Activated B cell treated with CpG ODN at 0.5 μM for 24 hours (primary cell): ENCODE data around the gene PCBP2. TPM values are rescaled to one million over a fixed set of nuclear protein-coding genes. Genes with fewer than 3 reads are reported as not detected.

Experiments used
- ATAC-seq: fragments of 200-7000 bp; cut with Tn5 transposase; one replicate; pipeline ENCODE4 v1.10.0; 2021; ENCODE audit warnings: low read depth, mild to moderate bottlenecking, moderate library complexity
- CTCF ChIA-PET: fragments of 350-600 bp; sonication (Branson Sonifier 250); formaldehyde crosslinking; loops from one replicate; lab custom pipeline; 2021; ENCODE audit warnings: antibody characterized with exemption; lab: Charles Lee
- POLR2A ChIA-PET: fragments of 350-600 bp; sonication (Branson Sonifier 250); formaldehyde crosslinking; loops from one replicate; lab custom pipeline; 2021; ENCODE audit warnings: antibody characterized with exemption; lab: Charles Lee
- DNase-seq: peaks from one replicate; pipeline ENCODE4 v3.0.0; 2022
- H3K27ac Mint-ChIP-seq: one replicate; pipeline ENCODE4 v1.8.0; 2020; ENCODE audit warnings: mixed read lengths
- H3K27me3 Mint-ChIP-seq: one replicate; pipeline ENCODE4 v1.8.0; 2021; ENCODE audit warnings: mixed read lengths
- H3K36me3 Mint-ChIP-seq: one replicate; pipeline ENCODE4 v1.8.0; 2021; ENCODE audit warnings: low read depth, mixed read lengths
- H3K4me1 Mint-ChIP-seq: one replicate; pipeline ENCODE4 v1.8.0; 2021; ENCODE audit warnings: mixed read lengths
- H3K4me3 Mint-ChIP-seq: one replicate; pipeline ENCODE4 v1.8.0; 2020; ENCODE audit warnings: mild to moderate bottlenecking, mixed read lengths
- H3K9me3 Mint-ChIP-seq: one replicate; pipeline ENCODE4 v1.8.0; 2020; ENCODE audit warnings: mixed read lengths
- intact Hi-C: fragments of 100-400 bp; cut with micrococcal nuclease; formaldehyde crosslinking; loops from one replicate; pipeline ENCODE4 v1.15.1; 2024
- total RNA-seq: library from RNA; stranded (reverse); gene quantifications from 2 replicates; pipeline ENCODE4 v1.2.3, GENCODE V29; 2022
- TF ChIP-seq, protein P1 (sequence below): fragments of 200-600 bp; IDR thresholded peaks from one replicate; pipeline ENCODE4 v1.8.0; 2022; ENCODE audit warnings: antibody characterized with exemption, mild to moderate bottlenecking

PCBP2 gene
- total RNA-seq, 1 donor from 2014 or later = 853 TPM

DNA sequence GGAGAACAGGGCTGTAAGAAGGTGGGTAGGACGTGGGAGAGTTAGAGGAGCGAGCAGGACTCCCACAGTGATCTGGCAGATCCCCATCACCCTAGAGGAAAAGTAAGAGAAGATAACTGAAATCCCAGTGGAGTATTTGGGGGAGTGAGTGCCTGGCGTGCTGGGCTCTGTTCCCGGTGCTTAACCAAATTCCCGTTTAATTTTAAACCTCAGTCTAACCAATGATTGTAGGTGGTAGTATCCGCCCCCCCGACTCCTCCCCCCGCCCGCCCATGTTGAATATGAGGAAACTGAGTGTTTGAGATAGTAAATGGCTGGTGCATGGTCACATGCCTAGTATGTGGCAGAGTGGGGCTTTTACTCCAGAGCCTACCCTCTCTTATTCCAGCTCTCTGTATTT is 50.4 kb downstream of the PCBP2 start:
- TF ChIP-seq, protein P1, sequence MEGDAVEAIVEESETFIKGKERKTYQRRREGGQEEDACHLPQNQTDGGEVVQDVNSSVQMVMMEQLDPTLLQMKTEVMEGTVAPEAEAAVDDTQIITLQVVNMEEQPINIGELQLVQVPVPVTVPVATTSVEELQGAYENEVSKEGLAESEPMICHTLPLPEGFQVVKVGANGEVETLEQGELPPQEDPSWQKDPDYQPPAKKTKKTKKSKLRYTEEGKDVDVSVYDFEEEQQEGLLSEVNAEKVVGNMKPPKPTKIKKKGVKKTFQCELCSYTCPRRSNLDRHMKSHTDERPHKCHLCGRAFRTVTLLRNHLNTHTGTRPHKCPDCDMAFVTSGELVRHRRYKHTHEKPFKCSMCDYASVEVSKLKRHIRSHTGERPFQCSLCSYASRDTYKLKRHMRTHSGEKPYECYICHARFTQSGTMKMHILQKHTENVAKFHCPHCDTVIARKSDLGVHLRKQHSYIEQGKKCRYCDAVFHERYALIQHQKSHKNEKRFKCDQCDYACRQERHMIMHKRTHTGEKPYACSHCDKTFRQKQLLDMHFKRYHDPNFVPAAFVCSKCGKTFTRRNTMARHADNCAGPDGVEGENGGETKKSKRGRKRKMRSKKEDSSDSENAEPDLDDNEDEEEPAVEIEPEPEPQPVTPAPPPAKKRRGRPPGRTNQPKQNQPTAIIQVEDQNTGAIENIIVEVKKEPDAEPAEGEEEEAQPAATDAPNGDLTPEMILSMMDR = no peak
- POLR2A ChIA-PET = interaction anchor here (2.0 kb wide), 1 partner anchor 181 kb away, joined by 20 read pairs; the partner anchor contains the start of gene AAAS
- DNase-seq (no peak), ATAC-seq (no peak)
- Mint-ChIP-seq H3K27me3 (no peaks in the 10 kb centered on the region), H3K4me1 (peaks cover 36% of the 10 kb centered on the region), H3K27ac (no peak overlapping the region), H3K36me3 (peaks cover 30% of the 10 kb centered on the region), H3K4me3 (peak overlapping the region; percentile 11), H3K9me3 (no peaks in the 10 kb centered on the region)
- intact Hi-C loops = loop anchor here (10.0 kb wide), 2 partner anchors 288 to 458 kb away; no protein-coding TSS in a partner anchor
- CTCF ChIA-PET = no interaction called here

DNA sequence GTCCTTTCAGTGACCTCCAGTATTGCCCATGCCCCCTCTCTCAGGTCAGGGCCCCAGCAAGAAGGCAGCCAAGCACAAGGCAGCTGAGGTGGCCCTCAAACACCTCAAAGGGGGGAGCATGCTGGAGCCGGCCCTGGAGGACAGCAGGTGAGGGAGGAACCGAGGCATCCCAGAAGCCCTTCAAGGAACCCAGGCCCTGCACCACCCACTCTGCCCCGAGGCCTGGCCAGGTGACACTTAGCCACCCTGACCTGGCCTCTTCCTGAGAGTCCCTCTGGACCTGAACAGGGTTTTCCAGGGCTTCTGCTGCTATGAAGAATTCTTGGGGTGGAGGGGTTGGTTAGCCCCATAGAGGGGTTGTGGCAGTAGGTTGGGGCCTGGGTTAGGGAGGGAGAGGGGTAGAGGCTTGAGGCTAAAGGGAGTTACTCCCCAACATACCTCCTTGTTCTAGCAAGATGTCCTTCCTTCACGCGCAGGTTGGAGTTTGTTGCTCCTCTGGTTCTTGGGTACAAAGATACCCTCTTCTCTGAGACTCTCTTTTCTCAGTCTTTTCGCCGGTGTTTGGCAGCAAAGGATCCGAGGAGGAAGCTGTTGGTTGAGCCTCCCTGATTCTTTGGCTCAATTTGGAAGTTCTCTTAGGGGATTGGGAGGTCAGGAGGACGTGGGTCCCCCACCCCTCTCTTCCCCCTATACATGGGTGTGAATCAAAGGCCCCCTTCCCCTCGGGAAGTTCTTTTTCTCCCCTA is 51.3 kb downstream of the PCBP2 start:
- TF ChIP-seq, protein P1 = no peak

DNA sequence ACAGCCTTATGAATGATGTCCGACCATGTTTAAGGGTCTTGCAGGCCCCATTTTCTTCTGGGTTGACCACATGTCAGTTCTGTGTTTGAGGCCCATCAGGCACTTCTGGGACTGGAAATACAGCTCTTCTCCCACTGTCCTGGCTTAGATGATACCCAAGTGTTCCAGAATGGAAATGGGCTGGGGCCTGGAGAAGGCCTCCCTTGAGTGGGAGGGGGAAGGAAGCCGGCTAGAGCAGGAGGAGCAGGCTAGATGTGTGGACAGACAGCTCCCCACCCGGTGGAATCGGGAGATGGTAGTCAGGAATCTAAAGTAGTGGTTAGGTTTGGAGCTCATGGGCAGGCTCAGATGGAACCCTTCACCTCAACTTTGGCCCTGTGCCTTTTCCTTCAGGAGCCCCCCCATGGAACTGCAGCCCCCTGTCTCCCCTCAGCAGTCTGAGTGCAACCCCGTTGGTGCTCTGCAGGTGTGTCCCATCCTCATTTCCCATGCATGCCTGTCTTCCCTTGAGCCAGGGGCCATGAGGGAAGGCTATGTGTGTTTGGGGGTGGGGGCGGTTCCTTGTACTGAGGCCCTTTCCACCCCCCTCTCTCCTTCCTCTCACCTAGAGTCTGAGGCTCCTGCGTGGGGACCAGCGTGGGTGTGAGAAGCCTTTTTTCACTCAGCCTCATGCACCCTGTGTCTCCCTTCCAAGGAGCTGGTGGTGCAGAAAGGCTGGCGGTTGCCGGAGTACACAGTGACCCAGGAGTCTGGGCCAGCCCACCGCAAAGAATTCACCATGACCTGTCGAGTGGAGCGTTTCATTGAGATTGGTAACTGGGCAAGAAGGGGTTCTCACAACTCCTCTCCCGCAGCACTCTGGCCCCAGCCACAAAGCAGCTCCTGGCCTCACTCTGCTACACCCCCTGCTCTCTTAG is 52.4 kb downstream of the PCBP2 start:
- Mint-ChIP-seq H3K27ac (no peak overlapping the region), H3K36me3 (peaks cover 30% of the 10 kb centered on the region), H3K9me3 (no peaks in the 10 kb centered on the region), H3K27me3 (no peaks in the 10 kb centered on the region), H3K4me1 (peaks cover 36% of the 10 kb centered on the region), H3K4me3 (no peak overlapping the region)
- CTCF ChIA-PET = no interaction called here
- ATAC-seq = no peak
- DNase-seq = no peak
- POLR2A ChIA-PET = interaction anchor here (0.5 to 0.7 kb wide), 2 partner anchors 339 to 548 kb away, joined by 3 read pairs; no protein-coding TSS in a partner anchor
- TF ChIP-seq, protein P1 = no peak
- intact Hi-C loops = loop anchor here (10.0 kb wide), 2 partner anchors 289 to 459 kb away; no protein-coding TSS in a partner anchor

More for the DNA sequence above, 51.3 kb downstream of the PCBP2 start:
- POLR2A ChIA-PET = no interaction called here
- Mint-ChIP-seq H3K27me3 (no peaks in the 10 kb centered on the region), H3K36me3 (peaks cover 30% of the 10 kb centered on the region), H3K4me1 (peaks cover 38% of the 10 kb centered on the region), H3K4me3 (peak overlapping the region; percentile 24), H3K9me3 (no peaks in the 10 kb centered on the region), H3K27ac (no peak overlapping the region)
- no peak for DNase-seq
- CTCF ChIA-PET = no interaction called here
- no peak for ATAC-seq
- intact Hi-C loops = loop anchor here (10.0 kb wide), 2 partner anchors 288 to 458 kb away; no protein-coding TSS in a partner anchor

DNA sequence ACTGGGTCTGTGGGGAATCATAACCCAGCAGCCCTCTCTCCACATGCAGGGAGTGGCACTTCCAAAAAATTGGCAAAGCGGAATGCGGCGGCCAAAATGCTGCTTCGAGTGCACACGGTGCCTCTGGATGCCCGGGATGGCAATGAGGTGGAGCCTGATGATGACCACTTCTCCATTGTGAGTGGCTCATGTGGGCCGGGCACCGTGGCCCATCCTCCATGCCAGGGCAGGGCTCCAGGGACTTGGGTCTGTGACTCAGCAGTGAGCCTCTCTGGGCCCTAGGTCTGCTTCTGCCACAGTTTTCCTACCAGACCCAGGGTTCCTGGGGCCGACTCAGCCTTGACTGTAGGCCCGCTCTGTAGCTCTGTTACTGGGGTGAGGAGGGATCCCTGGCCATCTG is 53.2 kb downstream of the PCBP2 start:
- Mint-ChIP-seq H3K9me3 (no peaks in the 10 kb centered on the region), H3K27me3 (no peaks in the 10 kb centered on the region), H3K4me1 (peaks cover 31% of the 10 kb centered on the region), H3K27ac (no peak overlapping the region), H3K4me3 (no peak overlapping the region), H3K36me3 (peaks cover 29% of the 10 kb centered on the region)
- ChIA-PET CTCF (no interaction called here), POLR2A (no interaction called here)
- no peak for ATAC-seq
- TF ChIP-seq, protein P1 = no peak
- DNase-seq = no peak
- intact Hi-C loops = loop anchor here (10.0 kb wide), 2 partner anchors 290 to 460 kb away; no protein-coding TSS in a partner anchor
